ENCODE results near the gene BCL10. TPM values are rescaled to one million over a fixed set of nuclear protein-coding genes. Genes with fewer than 3 reads are reported as not detected.

BCL10 gene
- total RNA-seq, 2 donors from 2014 or later = 13.8 to 27.8 TPM

Other genes with a start within 250 kb of the BCL10 start
- under 1 TPM in 1 of 2 donors, not detected in 1; 0.31 TPM for gene MCOLN3, start 228.1 kb downstream of the BCL10 start, total RNA-seq
- under 1 TPM in 1 of 2 donors, not detected in 1; 0.84 TPM for gene SYDE2, start 75.6 kb downstream of the BCL10 start, total RNA-seq
- 10 to 100 TPM; 28.6 to 29.6 TPM for gene C1orf52, start 17.0 kb downstream of the BCL10 start, total RNA-seq
- not detected for gene DDAH1, start 188.5 kb upstream of the BCL10 start, total RNA-seq

All from natural killer cell treated with Interleukin-12 subunit alpha and Interleukin-12 subunit beta and Interleukin-15 and Interleukin-18, amount 100 ng/mL, for 72 hours (primary cell).